HG02678 (cell line): Measurements from ENCODE around the gene OR2J2.
"Not testable (repeated sequence)": the region's sequence is repeated elsewhere in the genome, so short reads cannot be mapped to it uniquely, and the experiment has no call there.

Source experiments
- ATAC-seq: cut with Tn5 transposase; IDR thresholded peaks from one replicate; pipeline ENCODE4 v1.9.1; 2021; ENCODE audit warnings: mild to moderate bottlenecking, moderate library complexity; ENCODE audit not compliant: unreplicated experiment

OR2J2 gene

GRCh38 chr6:29218056-29218455 lies 47.3 kb downstream of the OR2J2 start:
- ATAC-seq = not testable (repeated sequence)
